OCI-LY7 (cell line): ENCODE results near the gene PIGH.

Experiments
- CTCF ChIP-seq: fragments of 200-600 bp; sonication (generic); conservative IDR thresholded peaks from 2 replicates; pipeline ENCODE4 v1.5.1; 2014; ENCODE audit warnings: mild to moderate bottlenecking, antibody characterized with exemption, low read length, moderate library complexity, mixed read lengths
- EZH2phosphoT487 ChIP-seq: fragments of 200-600 bp; sonication (generic); IDR thresholded peaks from 2 replicates; pipeline ENCODE4 v1.6.1; 2018; ENCODE audit warnings: low read depth, borderline replicate concordance, mild to moderate bottlenecking, mixed run types, antibody characterized with exemption, low read length, moderate library complexity, mixed read lengths

- TF ChIP-seq CTCF = no peak
- no peak for TF ChIP-seq EZH2phosphoT487
These were observed 27.5 kb upstream of the PIGH start for GRCh38 chr14:67627519-67627918.
